NCI-H1694 treated with DMSO at 0.1 percent for 48 hours (cell line): ENCODE data around the gene TRIM2.

Experiments
- DNase-seq: peaks from one replicate; lab custom pipeline; 2025; lab: John Stamatoyannopoulos, UW

The TRIM2 gene

GRCh38 chr4:153248641-153249198 lies 44.5 kb downstream of the TRIM2 start:
- DNase-seq = no peak

GRCh38 chr4:153249199-153250041 lies 45.2 kb downstream of the TRIM2 start:
- peak; percentile 67 for DNase-seq

GRCh38 chr4:153252122-153252521 lies 47.9 kb downstream of the TRIM2 start:
- no peak for DNase-seq

- DNase-seq = no peak
Measured at GRCh38 chr4:153255233-153255632, 51.0 kb downstream of the TRIM2 start.

GRCh38 chr4:153257151-153257620 lies 52.9 kb downstream of the TRIM2 start:
- DNase-seq = peak; percentile 76

- DNase-seq = peak; percentile 7
Measured at GRCh38 chr4:153257991-153258390, 53.7 kb downstream of the TRIM2 start.

- DNase-seq = no peak
Measured at GRCh38 chr4:153258750-153259149, 54.5 kb downstream of the TRIM2 start.

GRCh38 chr4:153259661-153260060 lies 55.4 kb downstream of the TRIM2 start:
- DNase-seq = no peak

GRCh38 chr4:153260132-153260531 lies 55.9 kb downstream of the TRIM2 start:
- DNase-seq = no peak

- no peak for DNase-seq
Measured at GRCh38 chr4:153260553-153261300, 56.5 kb downstream of the TRIM2 start.

GRCh38 chr4:153261461-153261860 lies 57.2 kb downstream of the TRIM2 start:
- no peak for DNase-seq

- DNase-seq = no peak
Measured at GRCh38 chr4:153261914-153262313, 57.7 kb downstream of the TRIM2 start.

GRCh38 chr4:153265306-153266047 lies 61.2 kb downstream of the TRIM2 start:
- no peak for DNase-seq

- DNase-seq = no peak
Measured at GRCh38 chr4:153266988-153267387, 62.7 kb downstream of the TRIM2 start.

GRCh38 chr4:153267890-153268289 lies 63.6 kb downstream of the TRIM2 start:
- no peak for DNase-seq

GRCh38 chr4:153268295-153268694 lies 64.1 kb downstream of the TRIM2 start:
- DNase-seq = no peak

- no peak for DNase-seq
Measured at GRCh38 chr4:153269218-153269990, 65.2 kb downstream of the TRIM2 start.

GRCh38 chr4:153270361-153270760 lies 66.1 kb downstream of the TRIM2 start:
- DNase-seq = no peak

GRCh38 chr4:153271820-153272219 lies 67.6 kb downstream of the TRIM2 start:
- no peak for DNase-seq

GRCh38 chr4:153273751-153274150 lies 69.5 kb downstream of the TRIM2 start:
- DNase-seq = no peak

- DNase-seq = no peak
Measured at GRCh38 chr4:153274967-153275366, 70.7 kb downstream of the TRIM2 start.
